ENCODE measurements around the gene GFY.
A peak's percentile ranks its signal among the peaks of the same experiment; 100 is the strongest.

The GFY gene

DNA sequence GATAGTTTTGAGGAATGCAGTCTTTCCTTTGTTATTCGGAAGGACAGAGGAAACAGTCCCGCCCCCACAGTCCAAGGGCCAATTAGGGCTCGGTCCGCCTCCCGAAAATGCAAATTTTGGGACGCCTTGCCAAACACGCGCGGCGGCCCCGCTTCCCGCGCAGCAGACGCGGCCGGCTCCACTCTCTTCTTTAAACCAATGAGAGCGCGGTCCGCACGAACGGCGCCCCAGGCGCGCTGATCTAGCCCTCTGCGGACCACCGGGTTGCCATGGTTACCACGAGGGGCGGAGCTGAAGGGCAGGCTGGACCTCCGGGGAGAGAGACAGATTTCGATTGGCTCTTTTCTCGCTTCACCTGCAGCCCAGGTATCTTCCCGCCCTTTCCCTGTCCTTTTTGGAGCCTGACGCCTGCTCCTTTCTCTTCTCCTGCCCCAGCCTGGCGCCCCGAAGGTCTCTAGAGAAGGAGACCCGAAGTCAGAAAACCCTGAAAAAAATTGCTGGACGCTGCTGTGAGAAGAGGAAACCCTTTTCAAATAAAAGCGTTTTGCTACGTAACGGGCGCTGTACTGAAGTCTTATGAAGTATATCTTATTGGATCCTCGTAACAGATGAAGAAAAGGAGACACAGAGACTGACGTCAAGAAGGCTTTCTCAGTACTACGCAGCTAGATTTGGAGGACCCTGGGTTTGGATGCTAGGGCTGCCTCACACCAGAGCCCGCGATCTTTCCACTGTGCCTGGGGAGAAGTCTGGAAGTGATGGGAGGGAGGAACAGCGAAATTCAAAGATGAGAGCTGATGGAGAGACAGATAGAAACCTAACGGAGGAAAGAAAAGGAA lies 3.9 kb upstream of the GFY start:
- no peak overlapping the region; the same call in 1 of the 2 replicates for H3K4me3 ChIP-seq (ENCODE audit: low read depth, low read length)
- no peak for DNase-seq (ENCODE audit: low read depth)
- TF ChIP-seq, protein P1, sequence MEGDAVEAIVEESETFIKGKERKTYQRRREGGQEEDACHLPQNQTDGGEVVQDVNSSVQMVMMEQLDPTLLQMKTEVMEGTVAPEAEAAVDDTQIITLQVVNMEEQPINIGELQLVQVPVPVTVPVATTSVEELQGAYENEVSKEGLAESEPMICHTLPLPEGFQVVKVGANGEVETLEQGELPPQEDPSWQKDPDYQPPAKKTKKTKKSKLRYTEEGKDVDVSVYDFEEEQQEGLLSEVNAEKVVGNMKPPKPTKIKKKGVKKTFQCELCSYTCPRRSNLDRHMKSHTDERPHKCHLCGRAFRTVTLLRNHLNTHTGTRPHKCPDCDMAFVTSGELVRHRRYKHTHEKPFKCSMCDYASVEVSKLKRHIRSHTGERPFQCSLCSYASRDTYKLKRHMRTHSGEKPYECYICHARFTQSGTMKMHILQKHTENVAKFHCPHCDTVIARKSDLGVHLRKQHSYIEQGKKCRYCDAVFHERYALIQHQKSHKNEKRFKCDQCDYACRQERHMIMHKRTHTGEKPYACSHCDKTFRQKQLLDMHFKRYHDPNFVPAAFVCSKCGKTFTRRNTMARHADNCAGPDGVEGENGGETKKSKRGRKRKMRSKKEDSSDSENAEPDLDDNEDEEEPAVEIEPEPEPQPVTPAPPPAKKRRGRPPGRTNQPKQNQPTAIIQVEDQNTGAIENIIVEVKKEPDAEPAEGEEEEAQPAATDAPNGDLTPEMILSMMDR (IDR thresholded peaks at IDR 0.05; ENCODE audit: low read depth, low read length, missing control alignments) = no peak

- H3K4me3 ChIP-seq (ENCODE audit: low read depth, low read length) = no peak overlapping the region
- TF ChIP-seq, protein P1 (IDR thresholded peaks at IDR 0.05; ENCODE audit: low read depth, low read length, missing control alignments) = no peak
- DNase-seq (ENCODE audit: low read depth) = no peak
Observed at GRCh38 chr19:49421878-49422202, 3.3 kb upstream of the GFY start.

GRCh38 chr19:49422407-49423070 lies 2.6 kb upstream of the GFY start:
- DNase-seq (ENCODE audit: low read depth) = no peak
- no peak overlapping the region for H3K4me3 ChIP-seq (ENCODE audit: low read depth, low read length)
- TF ChIP-seq, protein P1 (IDR thresholded peaks at IDR 0.05; ENCODE audit: low read depth, low read length, missing control alignments) = peak; percentile 38

- no peak for DNase-seq (ENCODE audit: low read depth)
- no peak within 1 kb of the TSS for H3K4me3 ChIP-seq (ENCODE audit: low read depth, low read length)
- TF ChIP-seq, protein P1 (IDR thresholded peaks at IDR 0.05; ENCODE audit: low read depth, low read length, missing control alignments) = no peak
Observed at GRCh38 chr19:49423071-49423984, 1.9 kb upstream of the GFY start, which contains the start of gene PTH2. TSS of gene PTH2 (minus strand) at chr19:49423441. CDS start at chr19:49423339, 102 bp downstream.

GRCh38 chr19:49423985-49424303 lies 1.2 kb upstream of the GFY start:
- no peak overlapping the region for H3K4me3 ChIP-seq (ENCODE audit: low read depth, low read length)

GRCh38 chr19:49425922-49426592 lies 869 bp downstream of the GFY start:
- no peak overlapping the region for H3K4me3 ChIP-seq (ENCODE audit: low read depth, low read length)
- TF ChIP-seq, protein P1 (IDR thresholded peaks at IDR 0.05; ENCODE audit: low read depth, low read length, missing control alignments) = no peak
- DNase-seq (ENCODE audit: low read depth) = no peak

More at GRCh38 chr19:49423985-49424303, 1.2 kb upstream of the GFY start:
- no peak for DNase-seq (ENCODE audit: low read depth)
- TF ChIP-seq, protein P1 (IDR thresholded peaks at IDR 0.05; ENCODE audit: low read depth, low read length, missing control alignments) = no peak

Data from GM12864 (cell line).